Esophagus (tissue), 2 donors: ENCODE results near the gene TOX3. TPM values are rescaled to one million over a fixed set of nuclear protein-coding genes. Genes with fewer than 3 reads are reported as not detected.

Experiments
- H3K27ac ChIP-seq, 2 donors: one replicate each; pipeline ENCODE4 v1.5.1; 2013; ENCODE audit warnings: low read depth in 2 of 2, mild to moderate bottlenecking in 2 of 2, inconsistent platforms in 1 of 2, low read length in 1 of 2, moderate library complexity in 1 of 2
- H3K27me3 ChIP-seq, 2 donors: one replicate each; pipeline ENCODE4 v1.6.1; 2013; ENCODE audit warnings: low read length in 2 of 2, control low read depth in 1 of 2, mild to moderate bottlenecking in 1 of 2; ENCODE audit not compliant: insufficient read depth in 2 of 2, control insufficient read depth in 1 of 2
- H3K36me3 ChIP-seq, 2 donors: one replicate each; pipeline ENCODE4 v1.6.1; 2013; ENCODE audit warnings: low read length in 1 of 2; ENCODE audit not compliant: control insufficient read depth in 2 of 2, insufficient read depth in 2 of 2
- H3K4me1 ChIP-seq, 2 donors: one replicate each; pipeline ENCODE4 v1.6.1; 2013; ENCODE audit warnings: low read length in 1 of 2; ENCODE audit not compliant: control insufficient read depth in 2 of 2, insufficient read depth in 2 of 2
- H3K4me3 ChIP-seq, 2 donors: one replicate each; pipeline ENCODE4 v1.5.1; 2013; ENCODE audit warnings: low read length in 2 of 2, mild to moderate bottlenecking in 2 of 2, low read depth in 1 of 2, moderate library complexity in 1 of 2
- H3K9me3 ChIP-seq, 2 donors: one replicate each; pipeline ENCODE4 v1.6.1; 2013; ENCODE audit warnings: mild to moderate bottlenecking in 2 of 2, low read depth in 1 of 2, low read length in 1 of 2, moderate library complexity in 1 of 2; ENCODE audit not compliant: control insufficient read depth in 2 of 2, insufficient read depth in 1 of 2
- WGBS, 2 donors: extraction: QIAGEN DNeasy Blood & Tissue Kit; methylation state at CpG; one replicate each; pipeline ENCODE4 v1.1.7; 2013; 5-methylcytosine and 5-hydroxymethylcytosine counted together
- polyA plus RNA-seq, 2 donors: library from polyadenylated mRNA; stranded (reverse); fragments of 200-250 nt; gene quantifications; one replicate each; pipeline ENCODE4 v1.2.3, GENCODE V29; 2013
- donor health status: healthy with polysubstance abuse.
- donor health status: Bipolar disorder and iron deficiency.

Gene TOX3
- polyA plus RNA-seq, 2 donors = 0.04 to 0.07 TPM

GRCh38 chr16:52497067-52497816, 49.7 kb downstream of the TOX3 start:
- H3K4me1 ChIP-seq = peaks cover 0 to 2% of the 10 kb centered on the region in 2 donors
- H3K36me3 ChIP-seq = no peaks in the 10 kb centered on the region
- 32 to 34% methylated on average over 1 of the region's 1 CpG for WGBS, 2 donors
- no peak overlapping the region for H3K27ac ChIP-seq
- H3K27me3 ChIP-seq = no peaks in the 10 kb centered on the region
- no peak overlapping the region for H3K4me3 ChIP-seq
- H3K9me3 ChIP-seq = no peaks in the 10 kb centered on the region

GRCh38 chr16:52496051-52496876, 50.7 kb downstream of the TOX3 start:
- Histone ChIP-seq H3K4me1 (peaks cover 0 to 2% of the 10 kb centered on the region in 2 donors), H3K9me3 (no peaks in the 10 kb centered on the region), H3K4me3 (no peak overlapping the region), H3K36me3 (no peaks in the 10 kb centered on the region), H3K27ac (no peak overlapping the region), H3K27me3 (no peaks in the 10 kb centered on the region)
- WGBS, 2 donors = 62 to 70% methylated on average over 6 of the region's 6 CpGs

- Histone ChIP-seq H3K4me3 (no peak overlapping the region), H3K27me3 (no peaks in the 10 kb centered on the region), H3K4me1 (peaks cover 0 to 2% of the 10 kb centered on the region in 2 donors), H3K27ac (no peak overlapping the region), H3K9me3 (peaks cover 0 to 2% of the 10 kb centered on the region in 2 donors), H3K36me3 (no peaks in the 10 kb centered on the region)
- 95 to 97% methylated on average over 3 of the region's 3 CpGs for WGBS, 2 donors
Observed at GRCh38 chr16:52494621-52495020, 52.3 kb downstream of the TOX3 start.

GRCh38 chr16:52494145-52494544, 52.8 kb downstream of the TOX3 start:
- 91 to 92% methylated on average over 4 of the region's 4 CpGs for WGBS, 2 donors
- H3K9me3 ChIP-seq = peaks cover 0 to 2% of the 10 kb centered on the region in 2 donors
- H3K27ac ChIP-seq = no peak overlapping the region
- H3K4me1 ChIP-seq = peaks cover 0 to 2% of the 10 kb centered on the region in 2 donors
- H3K36me3 ChIP-seq = no peaks in the 10 kb centered on the region
- H3K4me3 ChIP-seq = no peak overlapping the region
- no peaks in the 10 kb centered on the region for H3K27me3 ChIP-seq

GRCh38 chr16:52492789-52493357, 54.1 kb downstream of the TOX3 start:
- H3K36me3 ChIP-seq = no peaks in the 10 kb centered on the region
- no peaks in the 10 kb centered on the region for H3K4me1 ChIP-seq
- H3K9me3 ChIP-seq = peaks cover 0 to 2% of the 10 kb centered on the region in 2 donors
- WGBS, 2 donors = 72 to 80% methylated on average over 5 of the region's 5 CpGs
- no peak overlapping the region for H3K27ac ChIP-seq
- no peak overlapping the region for H3K4me3 ChIP-seq
- H3K27me3 ChIP-seq = no peaks in the 10 kb centered on the region

GRCh38 chr16:52491216-52491615, 55.7 kb downstream of the TOX3 start:
- Histone ChIP-seq H3K36me3 (no peaks in the 10 kb centered on the region), H3K4me1 (no peaks in the 10 kb centered on the region), H3K27me3 (no peaks in the 10 kb centered on the region), H3K9me3 (peaks cover 0 to 2% of the 10 kb centered on the region in 2 donors), H3K4me3 (no peak overlapping the region), H3K27ac (no peak overlapping the region)
- WGBS, 2 donors = 41 to 47% methylated on average over 1 of the region's 1 CpG

- H3K27ac ChIP-seq = no peak overlapping the region
- H3K9me3 ChIP-seq = peaks cover 0 to 2% of the 10 kb centered on the region in 2 donors
- no peaks in the 10 kb centered on the region for H3K27me3 ChIP-seq
- 87 to 89% methylated on average over 6 of the region's 6 CpGs for WGBS, 2 donors
- no peaks in the 10 kb centered on the region for H3K4me1 ChIP-seq
- H3K4me3 ChIP-seq = no peak overlapping the region
- no peaks in the 10 kb centered on the region for H3K36me3 ChIP-seq
Observed at GRCh38 chr16:52489894-52490293, 57.0 kb downstream of the TOX3 start.

- Histone ChIP-seq H3K27me3 (no peaks in the 10 kb centered on the region), H3K36me3 (no peaks in the 10 kb centered on the region), H3K27ac (no peak overlapping the region), H3K9me3 (peaks cover 0 to 2% of the 10 kb centered on the region in 2 donors), H3K4me1 (no peaks in the 10 kb centered on the region), H3K4me3 (no peak overlapping the region)
Observed at GRCh38 chr16:52488837-52489289, 58.1 kb downstream of the TOX3 start.

- H3K4me3 ChIP-seq = no peak overlapping the region
- WGBS, 2 donors = 48 to 75% methylated on average over 1 of the region's 1 CpG
- peaks cover 0 to 2% of the 10 kb centered on the region in 2 donors for H3K9me3 ChIP-seq
- no peaks in the 10 kb centered on the region for H3K36me3 ChIP-seq
- H3K4me1 ChIP-seq = no peaks in the 10 kb centered on the region
- no peak overlapping the region for H3K27ac ChIP-seq
- no peaks in the 10 kb centered on the region for H3K27me3 ChIP-seq
Observed at GRCh38 chr16:52487849-52488457, 59.0 kb downstream of the TOX3 start.
